HG02763 (cell line): Measurements from ENCODE around the gene TSPY8.
"Not testable (repeated sequence)": the region's sequence is repeated elsewhere in the genome, so short reads cannot be mapped to it uniquely, and the experiment has no call there.

Source experiments
- ATAC-seq: cut with Tn5 transposase; IDR thresholded peaks from one replicate; pipeline ENCODE4 v1.9.1; 2021; ENCODE audit warnings: mild to moderate bottlenecking, moderate library complexity; ENCODE audit not compliant: unreplicated experiment

The TSPY8 gene, protein sequence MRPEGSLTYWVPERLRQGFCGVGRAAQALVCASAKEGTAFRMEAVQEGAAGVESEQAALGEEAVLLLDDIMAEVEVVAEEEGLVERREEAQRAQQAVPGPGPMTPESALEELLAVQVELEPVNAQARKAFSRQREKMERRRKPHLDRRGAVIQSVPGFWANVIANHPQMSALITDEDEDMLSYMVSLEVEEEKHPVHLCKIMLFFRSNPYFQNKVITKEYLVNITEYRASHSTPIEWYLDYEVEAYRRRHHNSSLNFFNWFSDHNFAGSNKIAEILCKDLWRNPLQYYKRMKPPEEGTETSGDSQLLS

DNA sequence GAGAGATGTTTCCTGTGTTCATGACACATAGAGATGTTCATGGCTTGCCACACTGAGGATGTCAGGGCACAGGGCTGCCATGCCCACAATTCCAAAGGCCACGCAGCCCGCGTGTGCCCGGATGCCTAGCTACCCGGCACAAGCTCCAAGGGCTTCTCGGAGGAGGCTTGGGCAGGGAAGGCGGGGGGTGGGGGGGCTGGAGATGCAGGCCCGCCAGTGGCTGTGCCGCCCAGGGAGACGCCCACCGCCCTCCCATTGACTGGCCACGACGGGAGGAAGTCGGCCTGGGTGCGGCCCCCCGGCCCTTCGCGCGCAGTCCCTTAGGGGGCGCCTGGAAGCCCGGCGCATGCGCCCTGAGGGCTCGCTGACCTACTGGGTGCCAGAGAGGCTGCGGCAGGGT is at the start of gene TSPY8:
Gene TSPY8 (plus strand): TSS at position 301 of the 400 bp plus-strand sequence. CDS start 46 bp downstream, at position 347.
- ATAC-seq: not testable (repeated sequence)

DNA sequence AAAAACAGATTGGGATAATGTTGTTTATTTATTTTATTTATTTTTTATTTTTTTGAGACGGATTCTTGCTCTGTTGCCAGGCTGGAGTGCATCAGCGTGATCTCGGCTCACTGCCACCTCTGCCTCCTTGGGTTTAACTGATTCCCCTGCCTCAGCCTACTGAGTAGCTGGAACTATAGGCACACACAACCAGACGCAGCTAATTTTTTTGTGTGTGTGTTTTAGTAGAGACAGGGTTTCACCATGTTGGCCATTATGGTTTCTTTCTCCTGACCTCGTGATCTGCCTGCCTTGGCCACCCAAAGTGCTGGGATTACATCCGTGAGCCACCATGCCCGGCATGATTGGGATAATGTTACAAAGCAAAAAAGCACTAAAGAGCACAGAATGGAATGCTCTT is 36.6 kb upstream of the TSPY8 start:
- ATAC-seq: no peak

DNA sequence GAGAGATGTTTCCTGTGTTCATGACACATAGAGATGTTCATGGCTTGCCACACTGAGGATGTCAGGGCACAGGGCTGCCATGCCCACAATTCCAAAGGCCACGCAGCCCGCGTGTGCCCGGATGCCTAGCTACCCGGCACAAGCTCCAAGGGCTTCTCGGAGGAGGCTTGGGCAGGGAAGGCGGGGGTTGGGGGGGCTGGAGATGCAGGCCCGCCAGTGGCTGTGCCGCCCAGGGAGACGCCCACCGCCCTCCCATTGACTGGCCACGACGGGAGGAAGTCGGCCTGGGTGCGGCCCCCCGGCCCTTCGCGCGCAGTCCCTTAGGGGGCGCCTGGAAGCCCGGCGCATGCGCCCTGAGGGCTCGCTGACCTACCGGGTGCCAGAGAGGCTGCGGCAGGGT is 20.4 kb upstream of the TSPY8 start, which contains the start of gene TSPY4:
Gene TSPY4 (plus strand): TSS at position 301 of the 400 bp plus-strand sequence. CDS start 46 bp downstream, at position 347.
- ATAC-seq: not testable (repeated sequence)

- not testable (repeated sequence) for ATAC-seq
Observed at GRCh38 chrY:9396527-9396926, 38.9 kb downstream of the TSPY8 start.

DNA sequence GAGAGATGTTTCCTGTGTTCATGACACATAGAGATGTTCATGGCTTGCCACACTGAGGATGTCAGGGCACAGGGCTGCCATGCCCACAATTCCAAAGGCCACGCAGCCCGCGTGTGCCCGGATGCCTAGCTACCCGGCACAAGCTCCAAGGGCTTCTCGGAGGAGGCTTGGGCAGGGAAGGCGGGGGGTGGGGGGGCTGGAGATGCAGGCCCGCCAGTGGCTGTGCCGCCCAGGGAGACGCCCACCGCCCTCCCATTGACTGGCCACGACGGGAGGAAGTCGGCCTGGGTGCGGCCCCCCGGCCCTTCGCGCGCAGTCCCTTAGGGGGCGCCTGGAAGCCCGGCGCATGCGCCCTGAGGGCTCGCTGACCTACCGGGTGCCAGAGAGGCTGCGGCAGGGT is 40.5 kb downstream of the TSPY8 start, which contains the start of gene TSPY3:
Gene TSPY3 (plus strand): TSS at position 301 of the 400 bp plus-strand sequence. CDS start 46 bp downstream, at position 347.
- ATAC-seq: not testable (repeated sequence)
